ENCODE measurements around the gene PPARD.
"Not testable (repeated sequence)": the region's sequence is repeated elsewhere in the genome, so short reads cannot be mapped to it uniquely, and the experiment has no call there.

The PPARD gene

GRCh38 chr6:35435074-35435837 lies 92.9 kb downstream of the PPARD start:
- in situ Hi-C loops (cut with MboI; ENCODE audit: low sequenced_read_pairs) = no loop called here

GRCh38 chr6:35436071-35436857 lies 93.9 kb downstream of the PPARD start:
- in situ Hi-C loops (cut with MboI; ENCODE audit: low sequenced_read_pairs) = no loop called here

DNA sequence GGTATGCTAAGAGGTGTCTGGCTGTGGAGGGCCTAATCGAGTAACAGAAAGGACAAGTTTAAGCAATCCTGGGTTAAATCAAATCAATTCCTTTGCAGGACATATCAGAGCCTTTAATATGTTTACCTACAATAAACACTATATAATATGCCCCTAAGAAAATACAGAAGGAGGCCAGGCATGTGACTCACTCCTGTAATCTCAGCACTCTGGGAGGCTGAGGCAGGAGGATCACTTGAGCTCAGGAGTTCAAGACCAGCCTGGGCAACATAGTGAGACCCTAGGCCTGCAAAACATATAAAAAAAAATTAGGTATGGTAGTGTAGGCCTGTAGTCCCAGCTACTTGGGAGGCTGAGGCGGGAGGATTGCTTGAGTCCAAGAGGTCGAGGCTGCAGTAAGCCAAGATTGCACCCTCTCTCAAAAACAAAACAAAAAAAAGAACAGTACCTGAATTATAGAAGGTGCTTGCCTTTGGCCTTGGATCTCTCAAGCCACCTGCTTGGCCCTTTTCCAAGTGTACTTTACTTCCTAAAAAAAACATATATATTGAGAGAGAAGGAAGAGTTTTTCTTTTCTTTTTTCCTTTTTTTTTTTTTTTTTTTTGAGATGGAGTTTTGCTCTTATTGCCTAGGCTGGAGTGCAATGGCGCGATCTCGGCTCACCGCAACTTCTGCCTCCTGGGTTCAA lies 96.2 kb downstream of the PPARD start:
- in situ Hi-C loops (cut with MboI; ENCODE audit: low sequenced_read_pairs) = not testable (repeated sequence)

- in situ Hi-C loops (cut with MboI; ENCODE audit: low sequenced_read_pairs) = no loop called here
Observed at GRCh38 chr6:35439308-35439707, 97.0 kb downstream of the PPARD start.

GRCh38 chr6:35441205-35441604 lies 98.8 kb downstream of the PPARD start:
- in situ Hi-C loops (cut with MboI; ENCODE audit: low sequenced_read_pairs) = loop anchor here (10.0 kb wide), 1 partner anchor 96 kb away; the partner anchor contains the start of gene PPARD

DNA sequence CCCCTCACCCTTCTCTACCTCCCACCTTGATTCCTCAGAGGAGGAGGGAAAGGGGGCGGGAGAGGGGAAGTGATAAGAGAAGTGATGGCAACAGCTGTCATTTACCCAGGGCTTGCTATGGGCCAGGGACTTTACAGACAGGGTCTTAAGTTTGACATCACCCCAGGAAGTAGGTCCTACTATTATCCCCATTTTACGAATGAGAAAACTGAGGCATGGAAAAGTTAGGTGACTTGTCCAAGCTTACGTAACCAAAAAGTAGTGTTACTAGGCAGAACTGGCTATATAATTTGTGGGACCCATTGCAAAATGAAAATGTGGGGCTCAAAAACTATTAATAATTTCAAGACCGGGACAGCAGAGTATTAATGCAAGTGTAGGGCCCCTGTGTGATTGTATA lies 99.3 kb downstream of the PPARD start:
- in situ Hi-C loops (cut with MboI; ENCODE audit: low sequenced_read_pairs) = loop anchor here (10.0 kb wide), 1 partner anchor 97 kb away; the partner anchor contains the start of gene PPARD

GRCh38 chr6:35442693-35443092 lies 100.3 kb downstream of the PPARD start:
- in situ Hi-C loops (cut with MboI; ENCODE audit: low sequenced_read_pairs) = loop anchor here (10.0 kb wide), 1 partner anchor 98 kb away; the partner anchor contains the start of gene PPARD

GRCh38 chr6:35443341-35444030 lies 101.1 kb downstream of the PPARD start:
- in situ Hi-C loops (cut with MboI; ENCODE audit: low sequenced_read_pairs) = loop anchor here (10.0 kb wide), 1 partner anchor 99 kb away; the partner anchor contains the start of gene PPARD

DNA sequence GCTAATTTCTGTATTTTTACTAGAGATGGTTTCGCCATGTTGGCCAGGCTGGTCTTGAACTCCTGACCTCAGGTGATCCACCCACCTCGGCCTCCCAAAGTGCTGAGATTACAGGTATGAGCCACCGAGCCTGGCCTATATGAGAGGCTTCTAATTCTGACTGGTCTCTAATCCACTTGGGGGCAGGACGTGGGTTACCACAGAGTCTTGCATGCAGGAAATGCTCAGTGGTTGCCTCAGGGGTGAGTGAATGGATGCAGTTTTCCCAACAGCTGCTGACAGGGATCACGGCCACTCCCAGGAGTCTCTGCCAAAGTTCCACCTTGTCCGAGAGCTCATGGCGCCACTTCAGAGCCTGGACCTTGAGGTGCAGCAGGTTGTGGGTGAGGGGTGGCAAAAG lies 103.3 kb downstream of the PPARD start:
- in situ Hi-C loops (cut with MboI; ENCODE audit: low sequenced_read_pairs) = loop anchor here (10.0 kb wide), 1 partner anchor 101 kb away; the partner anchor contains the start of gene PPARD

- in situ Hi-C loops (cut with MboI; ENCODE audit: low sequenced_read_pairs) = loop anchor here (10.0 kb wide), 1 partner anchor 103 kb away; the partner anchor contains the start of gene PPARD
Observed at GRCh38 chr6:35448191-35448590, 105.8 kb downstream of the PPARD start.

DNA sequence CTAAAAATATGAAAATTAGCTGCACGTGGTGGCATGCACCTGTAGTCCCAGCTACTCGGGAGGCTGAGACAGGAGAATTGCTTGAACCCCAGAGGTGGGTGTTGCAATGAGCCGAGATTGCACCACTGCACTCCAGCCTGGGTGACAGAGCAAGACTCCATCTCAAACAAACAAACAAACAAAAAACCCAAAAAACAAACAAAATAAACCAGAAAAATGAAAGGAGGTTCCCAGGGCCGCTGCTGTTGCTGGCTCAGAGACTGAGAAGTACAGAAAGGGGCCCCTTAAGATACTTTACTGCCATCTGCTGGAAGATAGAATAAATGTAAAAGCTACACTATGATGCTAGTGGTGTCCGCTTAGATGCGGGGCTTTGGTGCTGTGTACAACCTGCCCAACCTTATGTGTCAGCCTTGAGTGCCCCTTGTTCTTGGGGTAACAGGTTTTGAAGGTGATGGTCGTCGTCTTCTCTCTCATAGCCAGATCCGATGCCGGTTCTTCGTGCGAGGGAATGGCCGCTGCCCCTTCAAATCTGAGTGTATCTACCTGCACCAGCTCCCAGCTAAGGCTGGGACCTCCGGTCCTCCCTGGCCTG lies 107.0 kb downstream of the PPARD start:
- in situ Hi-C loops (cut with MboI; ENCODE audit: low sequenced_read_pairs) = loop anchor here (10.0 kb wide), 1 partner anchor 105 kb away; the partner anchor contains the start of gene PPARD

DNA sequence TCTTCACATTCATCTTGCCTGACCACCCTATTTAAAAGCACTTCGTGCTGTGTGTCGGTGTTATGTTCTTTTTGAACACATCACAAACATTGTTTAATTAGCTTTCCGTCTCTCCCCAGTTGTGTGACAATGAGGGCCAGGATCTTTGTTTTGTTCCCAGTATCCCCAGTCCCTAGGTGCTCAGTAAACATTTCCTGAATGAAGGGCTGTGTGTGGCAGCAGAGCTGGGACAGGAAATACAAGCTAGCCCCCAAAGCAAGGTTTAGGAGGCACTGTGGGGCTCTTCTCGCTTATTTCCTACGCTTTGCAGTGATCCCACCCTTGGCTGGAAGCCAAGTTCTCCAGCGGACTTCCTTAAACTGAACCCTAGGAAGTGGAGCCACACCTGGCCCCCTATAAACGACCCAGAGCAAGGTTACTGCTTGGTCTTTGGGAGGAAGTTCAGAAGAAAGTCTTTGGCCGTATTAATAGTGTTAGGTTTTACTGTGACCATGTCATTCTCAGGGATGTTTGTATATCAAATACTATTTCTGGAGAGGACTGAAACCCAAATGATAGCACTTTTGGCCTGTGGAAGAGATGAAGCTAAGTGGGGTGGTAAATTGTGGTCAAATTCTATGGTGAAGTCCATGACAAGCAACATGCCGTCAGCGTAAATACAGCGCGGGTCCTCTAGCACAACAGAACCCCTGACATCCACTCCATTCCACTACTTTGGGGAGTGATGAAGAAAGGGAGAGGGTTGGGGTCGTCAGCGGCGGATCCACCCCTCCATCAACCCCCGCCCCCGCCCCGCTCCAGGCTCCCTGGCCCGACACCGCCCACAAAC lies 109.2 kb downstream of the PPARD start:
- in situ Hi-C loops (cut with MboI; ENCODE audit: low sequenced_read_pairs) = no loop called here

DNA sequence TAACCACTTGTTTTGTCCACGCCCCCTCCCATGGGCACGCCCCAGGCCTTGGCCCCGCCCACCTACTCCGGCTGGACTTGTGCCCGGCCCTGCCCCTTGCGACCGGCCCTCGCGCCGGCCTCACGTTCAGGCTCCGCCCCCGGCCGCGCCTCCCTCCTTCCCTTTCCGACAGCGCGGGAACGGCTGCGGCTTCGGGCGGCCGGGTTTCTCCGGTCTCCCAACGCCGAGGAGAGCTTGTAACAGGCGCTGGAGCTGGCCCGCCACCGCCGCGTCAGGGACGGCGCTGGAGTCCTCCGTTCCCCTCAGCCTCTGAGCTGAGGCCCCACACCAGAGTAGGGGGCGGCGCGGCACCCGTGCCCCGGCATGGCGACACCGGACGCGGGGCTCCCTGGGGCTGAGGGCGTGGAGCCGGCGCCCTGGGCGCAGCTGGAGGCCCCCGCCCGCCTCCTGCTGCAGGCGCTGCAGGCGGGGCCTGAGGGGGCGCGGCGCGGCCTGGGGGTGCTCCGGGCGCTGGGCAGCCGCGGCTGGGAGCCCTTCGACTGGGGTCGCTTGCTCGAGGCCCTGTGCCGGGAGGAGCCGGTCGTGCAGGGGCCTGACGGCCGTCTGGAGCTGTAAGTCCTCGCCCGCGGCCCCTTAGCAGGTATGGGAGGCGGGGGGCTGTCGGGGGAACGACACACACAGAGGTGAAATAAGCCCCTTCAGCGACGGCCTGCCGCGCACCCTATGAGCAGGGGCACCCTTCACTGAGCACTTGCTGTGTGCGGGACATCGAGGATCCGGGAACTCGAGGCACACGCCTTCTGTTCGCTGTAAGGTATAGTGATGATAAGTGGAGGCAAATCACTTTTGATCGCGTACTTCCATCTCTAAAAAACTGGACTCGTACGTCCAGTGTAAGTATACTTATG lies 110.1 kb downstream of the PPARD start, which contains the start of gene FANCE:
Gene FANCE, plus strand, starts transcription at position 156 of the 908 bp plus-strand sequence. Its CDS starts 208 bp downstream, at position 364.
- in situ Hi-C loops (cut with MboI; ENCODE audit: low sequenced_read_pairs) = no loop called here

DNA sequence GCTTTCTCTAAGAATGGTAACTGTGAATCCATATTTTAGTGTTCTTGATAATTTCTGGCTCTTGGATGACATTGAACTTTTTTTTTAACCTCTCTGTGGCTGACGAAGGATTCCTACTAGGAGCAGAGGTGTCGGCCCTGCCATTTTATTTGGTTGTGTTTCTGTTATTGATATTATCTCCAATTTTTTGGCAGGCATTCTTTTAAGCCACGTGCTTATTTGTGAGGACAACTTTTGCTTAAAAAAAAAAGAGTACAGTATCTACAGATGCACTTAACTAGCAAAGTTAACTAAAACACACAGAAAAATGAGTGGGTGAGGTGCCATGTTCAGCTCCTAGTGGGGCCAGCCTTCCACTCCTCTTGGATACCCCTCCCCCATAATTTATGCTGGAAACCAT lies 110.9 kb downstream of the PPARD start:
- in situ Hi-C loops (cut with MboI; ENCODE audit: low sequenced_read_pairs) = no loop called here

DNA sequence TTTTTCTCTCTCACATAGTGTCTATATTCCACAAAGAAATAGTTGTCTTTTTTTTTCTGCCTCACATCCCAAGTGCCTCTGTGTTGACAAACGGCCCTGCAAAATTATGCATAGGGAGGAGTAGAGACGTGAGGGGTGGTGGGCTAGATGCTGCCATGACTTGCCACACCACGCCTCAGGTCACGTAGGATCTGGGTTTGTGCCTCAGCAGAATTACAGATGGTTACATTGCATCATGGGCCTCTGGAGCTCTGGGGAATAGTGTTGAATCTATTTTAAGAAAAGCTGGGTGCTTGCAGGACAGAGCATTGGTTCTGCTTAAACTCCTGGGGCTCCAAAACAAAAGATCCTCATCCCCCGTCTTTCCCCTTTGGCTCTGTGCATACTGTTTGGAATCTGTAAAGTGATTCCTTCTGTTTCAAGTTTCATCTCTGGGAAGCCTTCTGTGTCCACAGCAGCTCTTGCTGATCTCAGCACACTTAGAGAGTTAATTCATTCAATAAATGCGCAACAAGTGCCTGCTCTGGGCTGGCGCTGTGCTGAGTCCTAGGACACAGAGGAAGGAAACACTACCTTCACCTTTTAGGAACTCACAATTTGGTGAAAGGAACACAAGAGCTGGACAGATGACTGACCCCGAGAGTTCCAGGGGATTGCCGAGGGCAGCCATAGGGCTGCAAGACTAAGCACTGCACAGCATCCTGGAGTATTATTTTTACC lies 112.2 kb downstream of the PPARD start:
- in situ Hi-C loops (cut with MboI; ENCODE audit: low sequenced_read_pairs) = no loop called here

DNA sequence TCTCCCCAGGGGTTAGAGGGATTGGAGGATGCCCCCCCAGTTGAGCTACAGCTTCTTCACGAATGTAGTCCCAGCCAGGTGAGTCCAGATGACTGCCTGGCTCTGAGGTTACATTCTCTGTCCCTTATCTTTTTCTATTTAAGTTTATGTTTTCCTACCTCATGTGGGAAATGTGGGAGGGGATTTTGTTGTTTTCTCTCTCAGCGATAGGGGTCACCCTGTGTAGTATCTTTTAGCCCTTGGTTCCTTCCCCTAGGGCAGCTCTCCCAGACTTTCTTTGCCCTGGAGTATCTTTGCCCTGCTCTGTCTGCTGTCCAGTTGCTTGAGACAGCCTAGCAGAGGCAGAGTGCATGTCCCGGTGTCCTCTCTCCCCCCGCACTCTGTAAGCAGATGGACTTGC lies 115.5 kb downstream of the PPARD start:
- in situ Hi-C loops (cut with MboI; ENCODE audit: low sequenced_read_pairs) = no loop called here

- in situ Hi-C loops (cut with MboI; ENCODE audit: low sequenced_read_pairs) = no loop called here
Observed at GRCh38 chr6:35461270-35461669, 118.9 kb downstream of the PPARD start.

All from HL-60/S4 treated with retinoic acid at 250 ng/mL for 4 days and 3 days (cell line).